Breast epithelium (tissue), 3 donors: ENCODE data around the gene RCSD1.

ENCODE experiments used
- POLR2A ChIP-seq: fragments of 450-650 bp; IDR thresholded peaks from one replicate; pipeline ENCODE4 v1.6.1; 2016; ENCODE audit warnings: antibody characterized with exemption, mild to moderate bottlenecking, moderate library complexity
- POLR2AphosphoS5 ChIP-seq, 3 donors: sonication (generic); formaldehyde crosslinking; IDR thresholded peaks; one replicate each; pipeline ENCODE4 v1.6.1; 2017; ENCODE audit warnings: antibody characterized with exemption in 3 of 3
- TF ChIP-seq, protein P1 (sequence below), 3 donors: fragments of 450-650 bp; IDR thresholded peaks; one replicate each; pipeline ENCODE4 v1.5.1; 2016 to 2017; ENCODE audit warnings: antibody characterized with exemption in 3 of 3, mild to moderate bottlenecking in 3 of 3, moderate library complexity in 3 of 3

- TF ChIP-seq, protein P1, sequence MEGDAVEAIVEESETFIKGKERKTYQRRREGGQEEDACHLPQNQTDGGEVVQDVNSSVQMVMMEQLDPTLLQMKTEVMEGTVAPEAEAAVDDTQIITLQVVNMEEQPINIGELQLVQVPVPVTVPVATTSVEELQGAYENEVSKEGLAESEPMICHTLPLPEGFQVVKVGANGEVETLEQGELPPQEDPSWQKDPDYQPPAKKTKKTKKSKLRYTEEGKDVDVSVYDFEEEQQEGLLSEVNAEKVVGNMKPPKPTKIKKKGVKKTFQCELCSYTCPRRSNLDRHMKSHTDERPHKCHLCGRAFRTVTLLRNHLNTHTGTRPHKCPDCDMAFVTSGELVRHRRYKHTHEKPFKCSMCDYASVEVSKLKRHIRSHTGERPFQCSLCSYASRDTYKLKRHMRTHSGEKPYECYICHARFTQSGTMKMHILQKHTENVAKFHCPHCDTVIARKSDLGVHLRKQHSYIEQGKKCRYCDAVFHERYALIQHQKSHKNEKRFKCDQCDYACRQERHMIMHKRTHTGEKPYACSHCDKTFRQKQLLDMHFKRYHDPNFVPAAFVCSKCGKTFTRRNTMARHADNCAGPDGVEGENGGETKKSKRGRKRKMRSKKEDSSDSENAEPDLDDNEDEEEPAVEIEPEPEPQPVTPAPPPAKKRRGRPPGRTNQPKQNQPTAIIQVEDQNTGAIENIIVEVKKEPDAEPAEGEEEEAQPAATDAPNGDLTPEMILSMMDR (IDR thresholded peaks at IDR 0.05), result no peak
- TF ChIP-seq POLR2A (no peak), POLR2AphosphoS5 (IDR thresholded peaks at IDR 0.05) (no peak)
Observed at GRCh38 chr1:167635156-167635648, 5.2 kb downstream of the RCSD1 start.
